ENCODE measurements around the gene CACNA1C.

DNA sequence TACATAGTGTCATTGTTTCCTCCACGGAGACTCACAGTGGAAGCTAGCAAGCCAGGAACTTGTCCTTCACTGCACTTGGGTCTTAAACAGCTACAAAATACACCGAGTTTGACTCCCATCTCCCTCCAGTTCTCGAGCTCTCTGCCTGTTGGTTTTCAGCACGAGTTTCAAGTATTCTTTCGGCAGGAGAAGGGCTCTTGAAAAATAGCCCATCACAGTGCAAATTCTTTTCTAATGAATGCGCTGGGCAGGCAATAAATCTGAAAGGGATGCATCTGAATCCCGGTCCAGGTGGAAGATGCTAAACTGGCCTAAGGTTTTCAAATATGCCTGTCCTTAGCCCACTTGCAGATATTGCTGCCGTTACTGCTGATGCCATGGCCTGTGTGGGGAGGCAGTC, 173.9 kb downstream of the CACNA1C start:
- TF ChIP-seq, protein P1, sequence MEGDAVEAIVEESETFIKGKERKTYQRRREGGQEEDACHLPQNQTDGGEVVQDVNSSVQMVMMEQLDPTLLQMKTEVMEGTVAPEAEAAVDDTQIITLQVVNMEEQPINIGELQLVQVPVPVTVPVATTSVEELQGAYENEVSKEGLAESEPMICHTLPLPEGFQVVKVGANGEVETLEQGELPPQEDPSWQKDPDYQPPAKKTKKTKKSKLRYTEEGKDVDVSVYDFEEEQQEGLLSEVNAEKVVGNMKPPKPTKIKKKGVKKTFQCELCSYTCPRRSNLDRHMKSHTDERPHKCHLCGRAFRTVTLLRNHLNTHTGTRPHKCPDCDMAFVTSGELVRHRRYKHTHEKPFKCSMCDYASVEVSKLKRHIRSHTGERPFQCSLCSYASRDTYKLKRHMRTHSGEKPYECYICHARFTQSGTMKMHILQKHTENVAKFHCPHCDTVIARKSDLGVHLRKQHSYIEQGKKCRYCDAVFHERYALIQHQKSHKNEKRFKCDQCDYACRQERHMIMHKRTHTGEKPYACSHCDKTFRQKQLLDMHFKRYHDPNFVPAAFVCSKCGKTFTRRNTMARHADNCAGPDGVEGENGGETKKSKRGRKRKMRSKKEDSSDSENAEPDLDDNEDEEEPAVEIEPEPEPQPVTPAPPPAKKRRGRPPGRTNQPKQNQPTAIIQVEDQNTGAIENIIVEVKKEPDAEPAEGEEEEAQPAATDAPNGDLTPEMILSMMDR (conservative IDR thresholded peaks at IDR 0.05; ENCODE audit: low read depth, low read length), result no peak
- TF ChIP-seq CHD1 (IDR thresholded peaks at IDR 0.05; ENCODE audit: low read depth, low read length) (no peak), MXI1 (IDR thresholded peaks at IDR 0.05; ENCODE audit: borderline replicate concordance, low read depth, low read length) (no peak)

Data from IMR-90 (cell line).